Common myeloid progenitor, CD34-positive (primary cell): Measurements from ENCODE around the gene GRM1.

Experiments
- CTCF ChIA-PET: fragments of 350-600 bp; sonication (Branson Sonifier 250); formaldehyde crosslinking; loops from one replicate; lab custom pipeline; 2021; ENCODE audit warnings: antibody characterized with exemption; lab: Charles Lee
- POLR2A ChIA-PET: fragments of 350-600 bp; sonication (Branson Sonifier 250); formaldehyde crosslinking; loops from one replicate; lab custom pipeline; 2021; ENCODE audit warnings: antibody characterized with exemption; lab: Charles Lee
- DNase-seq, 3 donors: peaks; one replicate each; pipeline versions ENCODE4 v3.0.0 to v3.0.0-alpha.2; 2013
- H3K27ac ChIP-seq, 2 experiments: 1 replicate in 1 of 2; 2 replicates in 1 of 2; pipeline ENCODE4 v1.7.0; 2013; ENCODE audit warnings: inconsistent platforms in 2 of 2, low read length in 2 of 2, mild to moderate bottlenecking in 2 of 2, low read depth in 1 of 2, moderate library complexity in 1 of 2; ENCODE audit not compliant: severe bottlenecking in 2 of 2, insufficient read depth in 1 of 2, poor library complexity in 1 of 2
- H3K27me3 ChIP-seq, 5 experiments: replicated peaks in 2 of 5; 1 replicate in 3 of 5; 2 replicates in 2 of 5; pipeline versions ENCODE4 v1.6.1 to v1.7.0; 2013; ENCODE audit warnings: low read length in 4 of 5, mild to moderate bottlenecking in 2 of 5, moderate library complexity in 2 of 5, inconsistent platforms in 1 of 5; ENCODE audit not compliant: insufficient read depth in 5 of 5, control insufficient read depth in 4 of 5
- H3K36me3 ChIP-seq, 4 experiments: 1 replicate in 2 of 4; 2 replicates in 2 of 4; pipeline versions ENCODE4 v1.6.1 to v1.7.0; 2013; ENCODE audit warnings: low read length in 3 of 4, control low read depth in 1 of 4, mild to moderate bottlenecking in 1 of 4; ENCODE audit not compliant: control insufficient read depth in 4 of 4, insufficient read depth in 4 of 4
- H3K4me1 ChIP-seq, 4 experiments: 1 replicate in 3 of 4; 2 replicates in 1 of 4; pipeline versions ENCODE4 v1.6.1 to v1.7.1; 2013; ENCODE audit warnings: low read length in 3 of 4, mild to moderate bottlenecking in 3 of 4, control low read depth in 1 of 4, inconsistent platforms in 1 of 4, moderate library complexity in 1 of 4; ENCODE audit not compliant: control insufficient read depth in 4 of 4, insufficient read depth in 4 of 4; ENCODE audit errors: control extremely low read depth in 1 of 4
- H3K4me3 ChIP-seq, 7 experiments: 1 replicate in 4 of 7; 2 replicates in 3 of 7; pipeline versions ENCODE4 v1.5.1 to v1.7.0; 2013; ENCODE audit warnings: mild to moderate bottlenecking in 7 of 7, low read length in 6 of 7, moderate library complexity in 6 of 7, inconsistent platforms in 2 of 7, low read depth in 2 of 7, control low read depth in 1 of 7; ENCODE audit not compliant: insufficient read depth in 4 of 7, control insufficient read depth in 1 of 7; ENCODE audit errors: extremely low read depth in 1 of 7
- H3K9me3 ChIP-seq, 5 experiments: 1 replicate in 4 of 5; 2 replicates in 1 of 5; pipeline versions ENCODE4 v1.6.1 to v1.7.1; 2013; ENCODE audit warnings: low read length in 4 of 5, mild to moderate bottlenecking in 2 of 5, inconsistent platforms in 1 of 5, low read depth in 1 of 5, moderate library complexity in 1 of 5; ENCODE audit not compliant: control insufficient read depth in 4 of 5, insufficient read depth in 2 of 5; ENCODE audit errors: control extremely low read depth in 1 of 5
- WGBS: methylation state at CpG from one replicate; pipeline ENCODE4 v1.1.5; 2013; ENCODE audit not compliant: insufficient coverage; 5-methylcytosine and 5-hydroxymethylcytosine counted together

Gene GRM1

DNA sequence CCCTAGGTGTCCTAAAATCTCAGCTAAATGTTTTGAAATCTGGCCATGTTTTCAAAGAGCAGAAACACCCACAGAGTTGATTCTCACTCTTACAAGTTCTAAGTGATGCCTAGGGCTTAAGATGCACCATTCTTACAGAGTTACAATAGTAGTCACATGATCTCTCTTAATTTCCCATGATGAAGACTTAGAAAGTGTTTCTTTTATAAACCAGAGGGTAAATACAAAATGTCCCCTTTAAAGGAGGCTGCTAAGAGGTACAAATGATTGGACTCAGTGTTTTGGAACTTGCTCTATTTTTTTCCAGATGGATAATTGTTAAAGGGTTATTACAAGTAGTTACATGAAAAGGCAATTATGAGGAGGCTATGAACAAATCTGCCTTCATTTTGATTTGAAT, 244.6 kb downstream of the GRM1 start:
- Histone ChIP-seq H3K36me3 (no peaks in the 10 kb centered on the region), H3K27me3 (no peaks in the 10 kb centered on the region), H3K27ac (no peak overlapping the region), H3K4me1 (no peaks in the 10 kb centered on the region), H3K9me3 (no peaks in the 10 kb centered on the region), H3K4me3 (no peak overlapping the region)
- no peak for DNase-seq
- POLR2A ChIA-PET = no interaction called here
- CTCF ChIA-PET = interaction anchor here (1.6 kb wide), 1 partner anchor 9 kb away, joined by 4 read pairs; no protein-coding TSS in a partner anchor

- Histone ChIP-seq H3K9me3 (no peaks in the 10 kb centered on the region), H3K4me1 (no peaks in the 10 kb centered on the region), H3K27me3 (no peaks in the 10 kb centered on the region), H3K27ac (no peak overlapping the region), H3K36me3 (no peaks in the 10 kb centered on the region), H3K4me3 (no peak overlapping the region)
- CTCF ChIA-PET = no interaction called here
- POLR2A ChIA-PET = no interaction called here
- no peak for DNase-seq
- 100% methylated on average over 1 of the region's 2 CpGs for WGBS
Observed at GRCh38 chr6:146277142-146277541, 248.3 kb downstream of the GRM1 start.

GRCh38 chr6:146281651-146282362, 252.9 kb downstream of the GRM1 start:
- H3K36me3 ChIP-seq = no peaks in the 10 kb centered on the region
- no peak overlapping the region for H3K27ac ChIP-seq
- no peak overlapping the region for H3K4me3 ChIP-seq
- CTCF ChIA-PET = no interaction called here
- no peak for DNase-seq
- H3K4me1 ChIP-seq = no peaks in the 10 kb centered on the region
- no peaks in the 10 kb centered on the region for H3K9me3 ChIP-seq
- POLR2A ChIA-PET = no interaction called here
- no peaks in the 10 kb centered on the region for H3K27me3 ChIP-seq

- Histone ChIP-seq H3K36me3 (no peaks in the 10 kb centered on the region), H3K27me3 (no peaks in the 10 kb centered on the region), H3K4me3 (no peak overlapping the region), H3K27ac (no peak overlapping the region), H3K9me3 (no peaks in the 10 kb centered on the region), H3K4me1 (no peaks in the 10 kb centered on the region)
- ChIA-PET POLR2A (no interaction called here), CTCF (interaction anchor here (1.0 kb wide), 1 partner anchor 10 kb away, joined by 4 read pairs; no protein-coding TSS in a partner anchor)
- no peak for DNase-seq
- 100% methylated on average over 2 of the region's 2 CpGs for WGBS
Observed at GRCh38 chr6:146282837-146283236, 254.0 kb downstream of the GRM1 start.

GRCh38 chr6:146284311-146284710, 255.4 kb downstream of the GRM1 start:
- DNase-seq = no peak
- H3K4me3 ChIP-seq = no peak overlapping the region
- WGBS = 100% methylated on average over 2 of the region's 2 CpGs
- H3K27ac ChIP-seq = no peak overlapping the region
- POLR2A ChIA-PET = no interaction called here
- CTCF ChIA-PET = no interaction called here
- H3K9me3 ChIP-seq = no peaks in the 10 kb centered on the region
- no peaks in the 10 kb centered on the region for H3K36me3 ChIP-seq
- H3K27me3 ChIP-seq = no peaks in the 10 kb centered on the region
- no peaks in the 10 kb centered on the region for H3K4me1 ChIP-seq

- no peak overlapping the region for H3K4me3 ChIP-seq
- H3K36me3 ChIP-seq = no peaks in the 10 kb centered on the region
- H3K4me1 ChIP-seq = peaks cover 0 to 9% (median 0%) of the 10 kb centered on the region in 4 experiments
- no peak for DNase-seq
- H3K9me3 ChIP-seq = no peaks in the 10 kb centered on the region
- WGBS = 86% methylated on average over 1 of the region's 3 CpGs
- no peaks in the 10 kb centered on the region for H3K27me3 ChIP-seq
- no peak overlapping the region for H3K27ac ChIP-seq
- ChIA-PET POLR2A (interaction anchor here (0.6 kb wide), 1 partner anchor 393 kb away, joined by 8 read pairs; no protein-coding TSS in a partner anchor), CTCF (no interaction called here)
Observed at GRCh38 chr6:146286961-146287360, 258.1 kb downstream of the GRM1 start.

DNA sequence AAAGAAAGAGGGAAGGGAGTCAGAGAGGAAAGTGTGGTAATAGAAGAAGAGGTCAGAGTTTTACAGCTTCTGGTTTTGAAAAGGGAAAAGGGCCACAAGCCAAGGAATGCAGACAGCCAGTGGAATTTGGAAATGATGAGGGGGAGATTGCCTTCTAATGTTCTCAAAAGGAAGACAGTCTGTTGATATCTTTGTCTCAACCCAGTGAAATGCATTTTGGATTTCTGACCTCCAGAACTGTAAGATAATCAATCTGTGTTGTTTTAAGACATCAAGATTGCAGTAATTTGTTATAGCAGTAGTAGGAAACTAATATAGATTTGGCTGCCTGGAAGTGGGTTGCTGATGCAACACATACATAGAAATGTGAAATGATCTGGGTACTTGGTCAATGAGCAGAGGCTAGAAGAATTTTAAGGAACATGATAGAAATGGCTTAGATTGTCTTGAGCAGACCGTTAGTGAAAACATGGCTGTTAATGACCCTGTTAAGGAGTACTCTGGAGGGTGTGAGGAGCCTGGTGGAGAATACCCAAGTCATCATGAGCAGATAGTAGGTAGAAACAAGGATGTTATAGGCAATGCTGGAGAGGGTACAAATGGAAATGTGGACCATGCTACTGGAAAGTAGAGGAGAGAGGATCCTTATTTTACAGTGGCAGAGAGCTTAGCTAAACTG, 259.0 kb downstream of the GRM1 start:
- H3K36me3 ChIP-seq = no peaks in the 10 kb centered on the region
- WGBS = 100% methylated on average over 1 of the region's 1 CpG
- POLR2A ChIA-PET = no interaction called here

More for the DNA sequence above, 259.0 kb downstream of the GRM1 start:
- peaks cover 0 to 9% (median 0%) of the 10 kb centered on the region in 4 experiments for H3K4me1 ChIP-seq
- CTCF ChIA-PET = no interaction called here
- H3K4me3 ChIP-seq = no peak overlapping the region
- no peaks in the 10 kb centered on the region for H3K9me3 ChIP-seq
- DNase-seq = no peak
- H3K27ac ChIP-seq = no peak overlapping the region
- no peaks in the 10 kb centered on the region for H3K27me3 ChIP-seq
